ENCODE measurements around the gene SMIM1.

SMIM1 gene

DNA sequence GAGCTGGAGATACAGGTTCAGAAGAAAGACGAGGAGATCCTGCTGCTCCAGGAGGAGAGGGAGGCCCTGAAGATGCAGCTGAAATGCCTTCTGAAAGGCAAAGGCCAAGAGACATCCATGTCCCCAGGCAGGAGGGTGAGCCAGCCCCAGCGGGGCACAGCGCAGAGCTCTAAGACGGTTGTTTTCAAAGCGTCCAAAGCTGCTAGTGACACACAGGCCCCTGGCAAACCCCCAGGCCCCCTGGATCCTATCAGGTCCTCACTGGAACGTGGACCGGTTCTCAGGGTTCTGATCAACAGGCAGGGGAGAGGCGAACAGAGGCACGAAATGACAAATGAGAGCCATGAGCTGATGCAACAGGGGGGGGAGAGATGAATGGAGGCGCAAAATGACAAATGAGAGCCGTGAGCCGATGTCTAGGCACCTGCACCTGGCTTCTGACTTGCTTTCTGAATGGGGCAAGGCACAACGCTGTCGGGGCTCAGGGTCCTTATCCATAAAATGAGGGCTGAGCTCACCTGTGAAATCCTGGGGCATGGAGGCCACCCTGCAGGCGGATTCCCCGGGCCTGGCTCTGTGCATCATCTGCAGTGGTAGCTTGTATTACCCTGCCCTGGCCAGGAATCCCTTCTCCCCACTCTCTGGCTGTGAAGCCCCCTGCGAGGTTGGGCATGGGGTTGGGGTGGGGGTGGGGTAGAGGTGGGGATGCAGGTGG, 11.1 kb upstream of the SMIM1 start:
- TF ChIP-seq, protein P1, sequence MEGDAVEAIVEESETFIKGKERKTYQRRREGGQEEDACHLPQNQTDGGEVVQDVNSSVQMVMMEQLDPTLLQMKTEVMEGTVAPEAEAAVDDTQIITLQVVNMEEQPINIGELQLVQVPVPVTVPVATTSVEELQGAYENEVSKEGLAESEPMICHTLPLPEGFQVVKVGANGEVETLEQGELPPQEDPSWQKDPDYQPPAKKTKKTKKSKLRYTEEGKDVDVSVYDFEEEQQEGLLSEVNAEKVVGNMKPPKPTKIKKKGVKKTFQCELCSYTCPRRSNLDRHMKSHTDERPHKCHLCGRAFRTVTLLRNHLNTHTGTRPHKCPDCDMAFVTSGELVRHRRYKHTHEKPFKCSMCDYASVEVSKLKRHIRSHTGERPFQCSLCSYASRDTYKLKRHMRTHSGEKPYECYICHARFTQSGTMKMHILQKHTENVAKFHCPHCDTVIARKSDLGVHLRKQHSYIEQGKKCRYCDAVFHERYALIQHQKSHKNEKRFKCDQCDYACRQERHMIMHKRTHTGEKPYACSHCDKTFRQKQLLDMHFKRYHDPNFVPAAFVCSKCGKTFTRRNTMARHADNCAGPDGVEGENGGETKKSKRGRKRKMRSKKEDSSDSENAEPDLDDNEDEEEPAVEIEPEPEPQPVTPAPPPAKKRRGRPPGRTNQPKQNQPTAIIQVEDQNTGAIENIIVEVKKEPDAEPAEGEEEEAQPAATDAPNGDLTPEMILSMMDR (conservative IDR thresholded peaks at IDR 0.05; ENCODE audit: low read depth, low read length), result no peak
- DNase-seq (ENCODE audit: low read depth), result no peak
- no peak overlapping the region for H3K4me3 ChIP-seq (ENCODE audit: low read length)

DNA sequence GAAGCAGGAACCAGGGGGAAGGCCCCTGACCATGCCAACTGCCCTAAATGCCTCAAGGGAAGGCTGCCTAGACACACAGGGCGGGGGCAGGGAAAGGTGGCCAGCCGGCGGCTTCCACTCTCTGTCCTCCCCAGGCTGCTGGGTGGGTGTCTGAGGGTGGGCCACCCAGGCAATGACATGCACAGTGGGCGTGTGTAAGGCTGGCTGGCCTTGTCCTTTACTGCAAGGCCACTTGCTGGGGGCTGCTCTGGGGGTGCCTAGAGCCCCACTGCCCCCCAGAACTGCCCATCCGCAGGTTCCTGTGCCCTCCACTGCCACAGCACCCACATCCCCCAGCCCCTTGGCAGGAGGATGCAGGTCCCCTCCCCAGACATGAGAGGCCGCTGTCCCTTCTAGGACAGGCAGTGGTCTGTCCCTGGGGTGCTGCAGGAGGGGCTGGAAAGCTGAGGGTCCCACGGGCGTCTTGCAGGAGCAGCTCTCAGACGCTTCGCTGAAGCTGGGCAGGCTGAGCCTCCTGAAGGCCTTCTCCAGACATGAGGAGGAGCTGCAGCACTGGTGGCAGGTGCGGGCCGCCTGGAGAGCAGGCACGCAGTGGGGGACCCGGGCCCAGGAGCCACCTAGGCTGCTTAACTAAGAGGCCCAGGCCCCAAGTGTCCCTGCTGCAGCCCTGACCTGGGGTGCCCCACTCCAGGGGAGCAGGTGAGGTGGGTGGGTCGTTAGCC, 10.2 kb upstream of the SMIM1 start:
- TF ChIP-seq, protein P1 (conservative IDR thresholded peaks at IDR 0.05; ENCODE audit: low read depth, low read length), result no peak

DNA sequence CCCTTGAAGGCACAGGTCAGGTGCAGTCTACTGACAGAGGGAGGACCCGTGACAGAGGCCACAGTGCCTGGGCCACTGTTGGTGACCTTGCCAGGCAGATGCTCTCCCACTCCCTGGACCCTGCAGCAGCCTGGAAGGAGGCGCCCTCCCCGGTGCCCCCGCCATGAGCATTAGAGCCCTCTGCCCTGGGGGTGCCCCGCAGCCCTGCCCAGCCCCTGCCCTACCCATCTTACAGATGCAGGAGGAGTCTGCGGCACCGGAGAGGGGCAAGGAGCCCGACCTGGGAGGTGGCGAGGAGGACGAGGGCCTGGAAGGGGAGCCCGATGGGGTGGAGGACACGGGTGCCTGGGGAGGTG, 9.7 kb upstream of the SMIM1 start:
- no peak for DNase-seq (ENCODE audit: low read depth)
- TF ChIP-seq, protein P1 (conservative IDR thresholded peaks at IDR 0.05; ENCODE audit: low read depth, low read length), result no peak
- no peak overlapping the region for H3K4me3 ChIP-seq (ENCODE audit: low read length)

More for the DNA sequence above, 10.2 kb upstream of the SMIM1 start:
- H3K4me3 ChIP-seq (ENCODE audit: low read length), result no peak overlapping the region
- no peak for DNase-seq (ENCODE audit: low read depth)

DNA sequence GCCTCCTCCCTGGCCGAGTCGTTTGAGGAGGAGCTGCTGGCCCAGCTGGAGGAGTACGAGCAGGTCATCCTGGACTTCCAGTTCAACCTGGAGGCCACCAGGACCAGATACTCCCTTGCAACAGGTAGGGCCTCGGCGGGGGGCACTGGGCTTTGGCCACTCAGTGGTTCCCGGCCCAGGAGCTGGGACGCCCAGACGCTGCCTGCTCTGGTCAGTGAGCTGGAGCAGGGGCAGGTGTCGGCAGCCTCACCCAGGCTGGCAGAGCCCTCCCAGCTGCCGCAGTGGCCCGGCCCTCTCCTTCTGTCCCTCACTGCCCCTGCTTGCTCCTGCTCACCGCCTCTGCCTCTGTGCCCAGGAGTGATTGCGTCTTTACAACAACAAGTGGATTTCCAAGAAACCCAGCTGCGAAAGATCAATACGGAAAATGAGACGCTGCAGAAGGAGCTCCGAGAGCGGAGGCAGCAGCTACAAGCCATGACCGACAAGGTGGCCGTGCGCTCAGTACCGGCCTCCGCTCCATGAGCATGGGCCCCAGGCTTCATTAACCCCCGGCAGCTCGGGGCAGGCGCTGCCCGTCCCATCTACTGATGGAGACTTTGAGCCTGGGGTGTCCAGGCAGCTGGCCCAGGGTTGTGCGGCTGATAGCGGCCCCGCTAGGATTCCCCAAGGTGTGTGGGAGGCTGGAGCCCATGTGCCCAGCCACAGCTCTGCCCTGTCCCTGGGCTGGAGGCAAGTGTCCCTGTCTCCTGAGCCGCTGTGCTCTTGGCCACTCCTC, 9.0 kb upstream of the SMIM1 start:
- H3K4me3 ChIP-seq (ENCODE audit: low read length), result no peak overlapping the region
- DNase-seq (ENCODE audit: low read depth), result no peak
- TF ChIP-seq, protein P1 (conservative IDR thresholded peaks at IDR 0.05; ENCODE audit: low read depth, low read length), result no peak

DNA sequence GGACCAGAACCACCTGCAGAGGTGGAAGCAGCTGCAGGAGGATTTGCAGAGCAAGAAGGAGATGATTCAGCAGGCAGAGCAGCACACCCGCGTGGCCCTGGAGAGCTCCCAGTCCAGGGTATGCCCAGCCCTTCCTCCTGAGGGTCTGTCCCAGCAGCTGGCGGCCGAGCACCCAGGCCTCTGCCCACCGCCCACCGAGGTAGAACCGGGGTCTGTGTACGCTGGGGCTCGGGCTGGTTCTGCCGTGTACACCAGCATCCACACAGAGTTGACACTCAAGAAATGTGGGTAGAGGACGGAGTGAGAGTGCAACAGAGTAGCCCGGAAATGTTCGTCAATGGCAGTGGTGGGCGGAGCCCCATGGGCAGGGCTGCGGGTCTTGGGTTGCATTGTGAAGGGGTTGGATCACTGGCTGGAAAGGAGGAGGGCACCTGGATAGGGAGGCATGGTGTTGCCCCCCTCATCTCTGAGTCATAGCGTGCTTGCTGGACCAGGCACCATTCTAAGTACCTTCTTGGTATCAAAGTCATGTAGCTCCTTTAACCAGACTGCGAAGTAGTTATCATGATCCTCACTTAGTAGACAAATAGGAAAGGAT, 5.1 kb upstream of the SMIM1 start:
- TF ChIP-seq, protein P1 (conservative IDR thresholded peaks at IDR 0.05; ENCODE audit: low read depth, low read length), result no peak
- H3K4me3 ChIP-seq (ENCODE audit: low read length), result no peak overlapping the region
- no peak for DNase-seq (ENCODE audit: low read depth)

DNA sequence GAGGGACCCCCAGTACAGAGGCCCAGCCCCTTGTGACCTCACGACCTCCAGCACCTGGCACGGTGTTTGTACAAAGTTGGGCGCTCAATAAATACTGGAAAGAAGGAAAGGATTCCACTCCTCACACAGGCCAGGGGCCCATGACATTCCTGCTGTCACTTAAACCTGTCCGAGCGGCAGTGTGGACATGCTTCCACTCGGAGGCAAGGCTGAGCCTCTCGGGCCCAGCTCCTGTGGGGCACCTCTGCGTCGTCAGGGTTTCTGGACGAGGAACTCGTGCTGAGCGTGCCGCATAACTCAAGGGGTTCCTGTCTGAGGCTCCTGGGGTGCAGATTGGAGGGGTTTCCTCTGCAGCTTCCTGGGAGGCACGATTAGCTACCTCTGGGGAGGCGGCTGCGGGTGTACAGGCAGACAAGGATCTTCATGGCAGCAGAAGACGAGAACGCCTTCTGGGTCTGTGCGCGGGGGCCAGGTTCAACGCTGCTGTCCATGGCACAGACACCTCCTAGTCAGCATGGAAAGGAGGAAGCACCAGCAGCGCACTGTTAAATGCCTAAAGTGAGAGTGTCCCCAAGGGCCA, 3.6 kb upstream of the SMIM1 start:
- no peak overlapping the region for H3K4me3 ChIP-seq (ENCODE audit: low read length)
- TF ChIP-seq, protein P1 (conservative IDR thresholded peaks at IDR 0.05; ENCODE audit: low read depth, low read length), result no peak
- no peak for DNase-seq (ENCODE audit: low read depth)

Data from retinal pigment epithelial cell (primary cell).